ENCODE data around the gene HNRNPLL.
"Not testable (repeated sequence)": the region's sequence is repeated elsewhere in the genome, so short reads cannot be mapped to it uniquely, and the experiment has no call there.

The HNRNPLL gene

GRCh38 chr2:38619458-38620164 lies 16.9 kb upstream of the HNRNPLL start:
- DNase-seq (ENCODE audit: low read depth in 4 of 4, low spot score in 1 of 4): no peak

- no peak for DNase-seq (ENCODE audit: low read depth in 4 of 4, low spot score in 1 of 4)
Observed at GRCh38 chr2:38617301-38617700, 14.6 kb upstream of the HNRNPLL start.

DNA sequence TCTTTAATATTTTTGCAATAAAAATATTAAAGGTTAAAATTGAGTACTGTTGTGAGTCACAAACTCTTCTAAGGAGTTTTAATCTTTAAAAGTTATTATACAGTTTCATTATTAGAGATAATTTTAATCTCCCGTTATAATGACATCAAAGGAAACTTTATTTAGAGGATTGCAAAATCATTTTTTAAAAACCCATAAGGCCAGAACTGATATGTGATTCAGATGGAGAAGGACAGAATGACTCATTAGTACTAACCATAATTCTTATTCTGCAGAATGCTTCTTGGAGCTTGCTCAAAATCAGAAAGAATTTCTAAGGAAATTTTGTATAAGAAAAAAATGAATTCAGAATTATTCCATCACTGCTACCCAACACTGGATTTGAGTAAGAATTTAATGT lies 12.5 kb upstream of the HNRNPLL start:
- DNase-seq (ENCODE audit: low read depth in 4 of 4, low spot score in 1 of 4): no peak

DNA sequence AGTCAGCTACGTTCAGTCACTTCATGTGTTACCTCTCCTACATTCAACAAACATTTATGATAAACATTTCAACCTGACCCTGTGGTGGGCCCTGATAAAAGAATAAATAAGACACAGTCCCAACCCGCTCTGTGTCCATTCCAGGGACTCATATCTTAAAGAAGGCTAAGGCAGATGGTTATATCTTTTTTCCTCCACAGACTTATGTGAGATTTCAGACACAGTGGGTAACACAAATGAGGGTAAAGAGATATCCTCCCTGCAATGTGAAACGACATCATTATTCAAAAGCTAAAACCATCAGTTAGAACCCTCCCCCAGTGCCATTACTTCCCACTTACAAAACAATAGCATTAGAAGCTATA lies 11.1 kb upstream of the HNRNPLL start:
- DNase-seq (ENCODE audit: low read depth in 4 of 4, low spot score in 1 of 4): no peak

- DNase-seq (ENCODE audit: low read depth in 4 of 4, low spot score in 1 of 4): no peak
Observed at GRCh38 chr2:38613126-38613848, 10.6 kb upstream of the HNRNPLL start.

DNA sequence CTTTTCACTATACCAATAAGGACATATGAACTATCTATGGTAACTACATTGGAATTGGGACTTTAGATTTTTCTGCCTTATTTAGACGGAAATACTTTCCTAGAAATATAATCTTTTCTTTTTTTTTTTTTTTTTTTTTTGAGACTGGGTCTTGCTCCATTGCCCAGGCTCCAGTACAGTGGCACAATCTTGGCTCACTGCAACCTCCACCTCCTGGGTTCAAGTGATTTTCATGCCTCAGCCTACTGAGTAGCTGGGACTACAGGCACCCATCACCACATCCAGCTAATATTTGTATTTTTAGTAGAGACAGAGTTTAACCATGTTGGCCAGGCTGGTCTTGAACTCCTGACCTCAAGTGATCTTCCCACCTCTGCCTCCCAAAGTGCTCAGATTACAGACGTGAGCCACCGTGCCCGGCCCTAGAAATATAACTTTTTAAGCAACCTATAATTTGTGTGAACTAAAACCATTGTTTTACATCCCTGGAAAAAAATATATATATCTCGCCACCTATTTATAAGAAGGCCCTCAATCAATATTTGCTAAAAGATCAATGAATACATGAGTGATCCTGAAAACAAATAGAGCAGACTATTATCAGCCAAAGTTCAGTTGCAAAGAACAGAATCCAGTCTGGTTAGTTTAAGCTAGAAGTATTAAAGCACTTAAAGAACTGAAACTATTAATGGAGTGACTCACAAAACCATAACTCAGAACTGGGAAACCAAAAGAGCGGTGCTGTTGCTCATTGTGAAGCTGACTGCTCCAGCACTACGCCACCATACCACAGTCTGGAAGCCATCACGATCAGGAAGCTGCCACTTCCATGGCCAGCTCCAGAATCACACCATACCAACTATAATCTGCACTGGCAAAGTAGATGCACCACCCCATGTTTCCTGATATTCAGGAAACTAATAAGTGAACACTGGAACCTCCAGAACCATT lies 8.4 kb upstream of the HNRNPLL start:
- no peak for DNase-seq (ENCODE audit: low read depth in 4 of 4, low spot score in 1 of 4)

- DNase-seq (ENCODE audit: low read depth in 4 of 4, low spot score in 1 of 4): not testable (repeated sequence)
Observed at GRCh38 chr2:38609246-38609645, 6.5 kb upstream of the HNRNPLL start.

- DNase-seq (ENCODE audit: low read depth in 4 of 4, low spot score in 1 of 4): no peak
Observed at GRCh38 chr2:38608755-38609154, 6.0 kb upstream of the HNRNPLL start.

DNA sequence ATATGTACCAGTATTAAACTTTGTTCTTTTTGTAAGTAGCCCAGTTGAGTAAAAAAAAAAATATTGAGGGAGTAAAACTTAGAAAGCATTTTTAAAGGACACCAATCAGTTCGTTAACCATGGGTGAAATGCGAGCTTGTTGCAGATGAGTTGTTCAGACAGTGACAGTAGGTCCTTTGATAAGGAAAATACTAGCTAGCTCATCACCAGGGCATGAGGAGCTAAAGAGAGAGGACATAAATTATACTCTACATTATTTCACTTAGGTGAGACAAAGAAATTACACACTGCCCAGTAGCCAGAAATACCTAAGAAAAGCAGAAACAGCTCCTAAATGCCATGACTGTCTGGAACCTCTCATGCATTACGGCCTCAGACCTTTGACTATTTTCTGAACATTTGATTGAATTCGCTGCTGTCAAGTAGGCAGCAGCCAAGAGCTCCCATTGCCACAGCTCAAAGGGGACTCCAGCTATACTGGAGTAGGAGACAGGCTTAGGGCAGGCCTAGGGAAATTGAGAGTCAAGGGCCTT lies 2.6 kb upstream of the HNRNPLL start:
- DNase-seq (ENCODE audit: low read depth in 4 of 4, low spot score in 1 of 4): no peak

DNA sequence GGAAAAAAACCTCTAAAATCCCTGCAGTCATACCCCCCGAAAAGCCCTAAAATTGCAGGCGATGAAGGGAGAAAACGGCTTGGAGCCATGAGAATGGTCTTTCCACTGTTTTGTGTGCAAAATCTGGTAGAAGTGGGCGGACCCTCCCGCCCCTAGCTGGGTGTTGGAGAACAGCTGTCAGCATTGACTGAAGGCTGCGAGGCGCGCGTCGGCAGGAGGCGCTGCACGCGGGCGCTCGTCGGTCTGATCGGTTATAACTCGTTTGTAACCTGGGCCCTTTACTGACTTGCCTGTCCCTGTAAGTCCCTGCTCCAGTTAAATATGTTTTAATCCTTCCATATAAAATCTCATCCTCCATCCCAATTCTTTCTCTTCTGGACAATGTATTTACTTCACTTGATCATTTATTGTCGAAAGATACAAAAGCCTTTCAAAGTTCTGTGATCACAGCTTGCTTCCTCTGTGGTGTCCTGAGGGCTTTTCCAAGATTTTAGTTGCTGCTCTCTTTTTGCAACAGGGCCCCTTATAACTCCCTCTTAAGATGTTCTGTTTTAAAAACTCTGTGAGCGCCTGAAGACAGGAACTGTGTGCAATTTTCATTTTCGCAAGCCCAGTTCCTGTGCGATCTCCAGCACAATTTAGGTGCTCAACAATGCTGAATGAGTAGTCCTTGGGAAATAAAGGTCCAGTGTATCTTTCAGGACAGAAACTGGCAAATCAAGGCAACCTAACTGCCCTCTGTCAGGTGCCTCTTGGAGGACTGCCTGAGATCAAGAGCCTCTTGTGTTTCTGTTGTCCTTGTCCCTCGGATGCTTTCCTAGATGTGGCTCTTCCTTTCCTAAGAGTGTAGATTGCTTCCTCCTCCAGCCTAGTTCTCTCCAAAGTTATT lies 918 bp upstream of the HNRNPLL start:
- peak; percentile 53 to 74 (median 64) for DNase-seq (ENCODE audit: low read depth in 4 of 4, low spot score in 1 of 4)

- peak in 2 of 4 experiments; percentile 15 to 24 for DNase-seq (ENCODE audit: low read depth in 4 of 4, low spot score in 1 of 4)
Observed at GRCh38 chr2:38602136-38602731, 494 bp downstream of the HNRNPLL start.

GRCh38 chr2:38601463-38602135 lies 1.1 kb downstream of the HNRNPLL start:
- DNase-seq (ENCODE audit: low read depth in 4 of 4, low spot score in 1 of 4): no peak

DNA sequence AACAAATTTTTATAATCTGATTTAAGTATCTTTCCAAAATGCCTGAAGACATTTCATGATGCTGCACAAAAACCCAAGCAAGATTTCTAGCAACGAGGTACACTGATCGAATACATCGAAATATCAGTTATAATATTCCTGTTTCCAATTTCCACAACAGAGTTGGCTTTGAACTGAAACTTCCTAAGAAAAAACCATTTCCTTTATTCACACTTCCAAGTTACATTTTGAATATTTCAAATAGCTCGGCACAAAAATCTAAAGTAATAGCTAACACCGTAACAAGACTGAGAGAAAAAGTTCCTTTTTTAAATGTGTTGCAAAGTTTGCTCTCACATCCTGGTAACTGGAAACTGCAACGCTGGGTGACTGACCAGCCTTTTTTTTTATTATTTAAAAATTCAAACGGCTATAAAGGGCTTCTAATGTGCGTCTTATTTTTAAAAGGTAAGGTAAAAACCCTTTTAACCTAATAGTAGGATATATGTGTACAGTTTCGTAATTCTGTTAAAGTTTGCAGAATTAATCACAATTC lies 1.7 kb downstream of the HNRNPLL start:
- DNase-seq (ENCODE audit: low read depth in 4 of 4, low spot score in 1 of 4): no peak

DNA sequence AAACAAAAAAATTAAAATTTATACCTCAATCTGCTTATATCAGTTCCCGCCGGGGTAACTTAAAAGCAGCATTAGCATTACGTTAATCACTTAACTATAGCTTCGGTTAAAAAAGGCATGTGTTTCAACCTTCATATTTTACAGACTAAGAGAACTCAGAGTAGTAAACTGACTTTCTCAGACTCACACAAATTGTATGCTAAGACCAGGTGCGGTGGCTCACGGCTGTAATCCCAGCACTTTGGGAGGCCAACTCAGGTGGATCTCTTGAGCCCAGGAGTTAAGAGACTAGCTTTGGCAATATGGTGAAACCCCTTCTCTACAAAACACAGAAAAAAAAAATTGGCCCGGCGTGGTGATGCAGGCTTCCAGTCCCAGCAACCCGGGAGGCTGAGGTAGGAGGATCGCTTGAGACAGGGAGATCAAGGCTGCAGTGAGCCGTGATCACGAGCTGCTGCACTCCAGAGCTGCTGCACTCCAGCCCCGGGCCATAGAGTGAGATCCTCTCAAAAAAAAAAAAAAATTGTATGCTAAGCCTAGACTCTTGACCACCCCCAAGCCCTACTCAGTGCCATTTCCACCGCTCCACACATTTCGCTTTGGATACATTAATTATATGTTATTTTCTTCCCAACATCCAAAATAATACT lies 2.4 kb downstream of the HNRNPLL start:
- no peak for DNase-seq (ENCODE audit: low read depth in 4 of 4, low spot score in 1 of 4)

DNA sequence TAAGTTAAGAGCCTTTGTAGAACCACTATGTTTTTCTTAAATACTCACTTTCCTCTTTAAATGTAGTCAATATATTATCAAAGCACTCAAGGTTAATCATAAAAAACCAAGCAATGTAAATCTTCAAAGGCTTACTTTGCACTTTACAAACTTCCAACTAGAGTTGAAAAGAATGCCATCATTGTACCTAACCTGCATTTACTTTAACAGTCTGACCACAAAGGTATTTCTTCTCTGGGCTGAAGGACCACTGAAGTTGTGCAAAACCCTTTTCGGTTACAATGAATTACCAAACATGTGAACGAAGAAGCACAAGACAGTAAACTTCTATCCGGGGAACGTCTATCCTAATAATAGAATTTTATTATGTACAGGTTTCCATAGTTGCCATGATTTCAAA lies 3.0 kb downstream of the HNRNPLL start:
- no peak for DNase-seq (ENCODE audit: low read depth in 4 of 4, low spot score in 1 of 4)

- DNase-seq (ENCODE audit: low read depth in 4 of 4, low spot score in 1 of 4): no peak
Observed at GRCh38 chr2:38598991-38599295, 3.8 kb downstream of the HNRNPLL start.

DNA sequence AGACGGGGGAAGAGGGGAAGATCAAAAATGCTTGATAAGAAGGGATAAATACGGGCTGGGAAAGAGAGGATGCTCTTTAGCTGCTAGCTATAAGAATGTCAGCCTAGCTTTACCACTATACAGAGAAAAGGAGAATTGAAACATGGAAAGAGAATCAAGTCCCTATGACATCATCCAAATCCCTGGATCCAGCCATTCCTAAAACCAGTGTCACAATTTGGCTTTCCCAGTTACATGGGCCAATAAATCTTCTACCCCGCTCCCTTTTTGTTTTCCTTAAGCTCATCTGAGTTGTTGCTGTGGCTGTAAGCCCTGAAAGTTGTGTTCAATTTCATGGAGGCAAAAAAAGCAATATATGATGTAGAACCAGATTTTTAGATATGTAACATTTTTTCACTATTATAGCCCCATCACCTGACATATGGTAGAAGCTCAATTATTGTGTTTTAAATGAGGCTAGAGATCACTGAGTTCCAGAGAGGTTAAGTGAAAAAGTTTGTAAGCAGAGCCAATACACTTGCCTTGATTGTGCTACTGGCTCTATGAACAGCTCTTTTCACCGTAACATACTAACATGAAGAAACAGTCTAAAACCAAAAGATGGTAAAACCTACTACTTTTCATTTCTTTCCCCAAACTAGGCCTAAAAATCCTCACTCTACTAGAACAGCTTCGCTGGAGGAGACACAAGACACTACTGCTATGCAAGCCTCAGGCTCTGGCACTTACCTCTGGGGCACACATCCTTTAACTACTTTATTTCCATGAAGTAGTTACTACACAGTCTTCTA lies 4.3 kb downstream of the HNRNPLL start:
- DNase-seq (ENCODE audit: low read depth in 4 of 4, low spot score in 1 of 4): no peak

DNA sequence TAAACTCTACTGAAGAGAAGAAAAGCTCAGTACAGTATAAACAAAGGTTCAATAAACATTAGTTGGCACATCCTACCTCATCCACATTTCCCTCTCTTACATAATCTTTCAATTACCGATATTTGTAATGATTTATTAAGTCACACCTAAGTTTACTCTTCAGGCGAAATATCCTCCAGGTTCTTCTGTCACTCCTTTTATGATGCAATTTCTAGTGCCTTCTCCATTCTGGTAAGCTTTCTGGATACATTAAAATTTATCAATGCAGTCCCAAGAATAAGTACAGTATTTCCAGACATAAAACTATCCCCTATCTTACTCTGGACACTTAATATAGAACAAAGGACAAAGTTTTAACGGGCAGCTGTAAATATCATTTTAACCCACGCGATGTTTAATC lies 5.6 kb downstream of the HNRNPLL start:
- DNase-seq (ENCODE audit: low read depth in 4 of 4, low spot score in 1 of 4): no peak
